ENCODE measurements around the gene HTR1A.

GRCh38 chr5:63981864-63982263 lies 19.6 kb upstream of the HTR1A start:
- TF ChIP-seq REST (IDR thresholded peaks at IDR 0.05) (no peak), CTCF (IDR thresholded peaks at IDR 0.05) (no peak), SMC3 (IDR thresholded peaks at IDR 0.05) (no peak), MAX (IDR thresholded peaks at IDR 0.05) (no peak), FOSB (CRISPR knock-in tag; IDR thresholded peaks at IDR 0.05) (no peak)

Measured in A549 (cell line).